ENCODE measurements around the gene PDE4D.

DNA sequence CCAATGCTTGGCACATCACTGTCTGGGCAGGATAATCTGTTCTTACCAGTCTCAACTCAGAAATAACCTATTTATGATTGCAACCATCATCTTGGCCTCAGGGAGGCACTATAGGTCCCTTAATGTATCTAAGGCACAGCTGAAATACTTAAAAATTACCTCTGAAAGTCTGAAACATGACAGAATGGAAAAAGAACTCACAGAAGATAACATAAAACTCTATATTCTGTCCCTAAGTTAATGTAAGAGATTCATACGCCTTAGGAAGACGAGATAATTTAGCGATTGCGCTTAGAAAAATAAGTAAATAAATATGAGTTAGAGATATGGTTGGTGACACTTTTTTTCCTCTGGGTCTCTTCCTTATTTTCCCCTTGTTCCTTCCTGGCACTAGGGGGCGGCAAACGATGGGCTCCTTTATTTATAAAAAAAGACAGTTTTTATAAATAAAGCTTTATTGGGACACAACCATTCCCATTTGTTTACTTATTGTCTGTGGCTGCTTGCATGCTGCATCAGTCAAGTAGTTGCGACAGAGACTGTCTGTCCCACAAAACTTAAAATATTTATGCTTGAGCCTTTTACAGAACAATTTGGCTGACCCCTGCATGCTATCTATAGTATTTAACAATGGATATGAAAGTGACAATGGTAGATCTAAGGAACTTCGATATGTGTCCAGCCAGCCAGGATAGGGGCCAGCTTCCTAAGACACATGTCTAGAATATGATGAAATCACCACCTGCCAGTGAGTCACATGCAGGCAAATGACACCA lies 79.6 kb downstream of the PDE4D start:
- TF ChIP-seq, protein P1, sequence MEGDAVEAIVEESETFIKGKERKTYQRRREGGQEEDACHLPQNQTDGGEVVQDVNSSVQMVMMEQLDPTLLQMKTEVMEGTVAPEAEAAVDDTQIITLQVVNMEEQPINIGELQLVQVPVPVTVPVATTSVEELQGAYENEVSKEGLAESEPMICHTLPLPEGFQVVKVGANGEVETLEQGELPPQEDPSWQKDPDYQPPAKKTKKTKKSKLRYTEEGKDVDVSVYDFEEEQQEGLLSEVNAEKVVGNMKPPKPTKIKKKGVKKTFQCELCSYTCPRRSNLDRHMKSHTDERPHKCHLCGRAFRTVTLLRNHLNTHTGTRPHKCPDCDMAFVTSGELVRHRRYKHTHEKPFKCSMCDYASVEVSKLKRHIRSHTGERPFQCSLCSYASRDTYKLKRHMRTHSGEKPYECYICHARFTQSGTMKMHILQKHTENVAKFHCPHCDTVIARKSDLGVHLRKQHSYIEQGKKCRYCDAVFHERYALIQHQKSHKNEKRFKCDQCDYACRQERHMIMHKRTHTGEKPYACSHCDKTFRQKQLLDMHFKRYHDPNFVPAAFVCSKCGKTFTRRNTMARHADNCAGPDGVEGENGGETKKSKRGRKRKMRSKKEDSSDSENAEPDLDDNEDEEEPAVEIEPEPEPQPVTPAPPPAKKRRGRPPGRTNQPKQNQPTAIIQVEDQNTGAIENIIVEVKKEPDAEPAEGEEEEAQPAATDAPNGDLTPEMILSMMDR (IDR thresholded peaks at IDR 0.05), result peak; percentile 26 to 66 (median 44)
- no peak for TF ChIP-seq POLR2A (IDR thresholded peaks at IDR 0.05)

Measured in heart left ventricle (tissue), 13 donors.